ENCODE results near the gene GPC4. TPM values are rescaled to one million over a fixed set of nuclear protein-coding genes. Genes with fewer than 3 reads are reported as not detected.
A peak's percentile ranks its signal among the peaks of the same experiment; 100 is the strongest.

Gene GPC4
- polyA plus RNA-seq, 5 donors, result 49.2 to 59.1 (median 54.8) TPM

DNA sequence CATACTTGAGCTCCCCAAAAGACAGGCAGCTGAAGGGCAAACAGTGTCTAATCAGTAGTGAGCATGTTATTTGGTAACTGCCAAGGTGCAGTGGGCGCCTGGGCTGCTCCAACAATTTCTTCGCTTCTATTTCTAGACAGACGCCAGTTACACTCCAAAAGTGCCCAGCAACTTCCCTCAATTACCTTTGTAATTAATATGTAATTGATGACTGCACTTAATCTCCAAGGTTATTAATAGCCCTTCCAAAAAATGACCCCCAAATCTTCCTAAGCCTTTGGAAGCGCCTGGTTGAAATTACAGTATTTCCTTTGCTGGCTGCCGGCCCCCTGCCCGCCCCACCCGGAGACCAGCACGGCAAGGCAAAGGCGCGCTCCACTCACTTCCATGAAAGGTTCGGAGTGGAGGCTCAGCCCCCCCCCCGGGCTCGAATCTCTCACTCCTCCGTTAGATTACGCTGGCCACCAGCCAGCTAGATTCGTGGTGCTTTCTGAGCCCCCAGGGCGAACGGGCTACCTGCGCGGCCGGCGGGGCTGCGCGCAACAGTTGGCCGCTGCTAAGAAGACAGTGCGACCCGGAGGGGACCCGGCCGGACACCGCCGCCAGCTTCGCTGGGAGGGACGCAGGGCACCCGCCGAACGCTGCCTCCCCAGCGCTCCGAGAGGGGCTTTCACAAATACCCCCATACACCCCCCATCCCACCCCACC, 1.9 kb downstream of the GPC4 start:
- no peak for DNase-seq

DNA sequence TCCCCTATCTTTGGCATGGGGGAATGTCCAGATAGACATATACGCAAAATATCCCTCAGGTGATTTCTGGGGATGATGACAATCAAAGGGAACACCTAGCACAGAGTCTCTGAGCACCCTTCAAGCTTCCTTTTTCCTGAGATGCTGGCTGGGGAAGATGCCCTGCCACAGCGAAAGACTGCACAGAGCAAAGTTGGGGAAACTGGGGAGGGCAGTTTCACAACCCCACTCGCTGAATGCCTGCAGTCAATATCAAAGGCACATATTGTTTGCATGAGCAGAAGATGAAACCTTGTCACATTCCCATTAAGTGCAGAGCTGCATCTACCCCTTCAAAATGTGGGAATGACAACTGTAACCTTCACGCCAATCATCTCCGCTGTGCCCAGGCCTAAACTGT, 2.6 kb downstream of the GPC4 start:
- no peak for DNase-seq

DNA sequence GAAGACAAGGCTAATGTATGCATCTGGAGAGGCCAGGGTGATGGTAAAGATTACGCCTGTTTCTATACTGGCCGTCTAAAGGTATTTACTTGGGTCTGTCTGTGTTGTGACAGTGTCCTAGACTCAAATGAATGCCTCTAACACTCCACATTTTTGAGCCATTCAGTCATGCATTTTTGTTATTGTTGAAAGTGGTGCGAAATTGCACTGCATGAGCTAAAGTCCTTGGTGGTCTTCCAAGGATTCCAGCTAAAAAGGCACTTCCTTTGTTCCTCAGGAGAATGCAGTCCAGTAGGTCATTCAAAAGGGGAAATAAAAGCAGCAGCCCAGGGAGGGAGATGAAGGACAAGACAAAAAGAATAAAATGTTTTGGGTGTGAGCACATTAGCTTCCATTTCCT, 3.0 kb downstream of the GPC4 start:
- DNase-seq, result peak in 1 of 2 donors; percentile 21

DNA sequence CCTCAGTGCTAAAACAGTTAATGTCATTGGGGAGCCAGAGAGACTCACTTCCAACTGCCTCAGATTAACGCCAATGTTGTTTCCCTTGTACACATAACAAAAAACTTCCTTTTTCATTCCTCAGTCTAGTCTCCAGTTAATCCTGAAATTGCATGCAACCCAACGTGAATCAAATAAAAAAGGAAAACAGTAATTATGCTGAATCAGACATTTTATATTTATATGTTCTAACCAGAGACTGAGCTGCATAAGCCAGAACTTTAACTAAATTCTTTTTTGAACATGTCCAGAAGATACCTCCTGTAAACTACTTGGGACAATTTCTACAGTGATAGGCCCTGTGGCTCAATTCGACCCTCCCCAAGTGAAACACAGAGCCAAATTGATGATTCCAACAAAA, 4.7 kb downstream of the GPC4 start:
- no peak for DNase-seq

DNA sequence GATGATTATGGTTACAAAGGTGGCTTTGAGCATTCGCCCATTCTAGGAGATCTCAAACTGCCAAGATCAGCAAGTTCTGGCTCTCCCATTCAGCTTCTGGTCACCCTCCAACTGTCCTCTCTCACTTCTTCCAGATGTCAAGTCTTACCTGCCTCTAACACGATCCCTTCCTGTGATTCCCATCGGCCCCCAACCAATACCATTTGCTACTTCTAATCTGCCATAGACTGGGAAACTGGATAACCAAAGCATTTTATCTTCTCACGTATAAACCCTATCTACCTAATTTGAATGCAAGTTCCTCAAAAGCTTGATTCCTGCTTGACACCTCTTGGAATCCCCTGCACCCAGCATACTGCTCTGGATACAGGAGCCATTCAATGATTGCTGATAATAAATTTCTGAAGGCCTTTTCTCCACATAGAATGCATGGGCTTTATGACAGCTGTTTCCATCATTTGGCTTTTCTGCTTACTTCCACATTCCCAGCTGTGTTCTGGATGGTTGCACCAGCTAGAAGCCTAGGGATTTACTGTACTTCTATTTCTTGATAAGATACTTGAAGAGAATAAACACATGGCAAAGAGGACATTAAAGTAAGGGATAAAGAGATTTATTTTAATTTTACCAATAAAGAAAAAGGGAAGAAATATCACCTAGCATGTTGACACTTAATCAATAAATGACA, 9.6 kb downstream of the GPC4 start:
- DNase-seq, result no peak

DNA sequence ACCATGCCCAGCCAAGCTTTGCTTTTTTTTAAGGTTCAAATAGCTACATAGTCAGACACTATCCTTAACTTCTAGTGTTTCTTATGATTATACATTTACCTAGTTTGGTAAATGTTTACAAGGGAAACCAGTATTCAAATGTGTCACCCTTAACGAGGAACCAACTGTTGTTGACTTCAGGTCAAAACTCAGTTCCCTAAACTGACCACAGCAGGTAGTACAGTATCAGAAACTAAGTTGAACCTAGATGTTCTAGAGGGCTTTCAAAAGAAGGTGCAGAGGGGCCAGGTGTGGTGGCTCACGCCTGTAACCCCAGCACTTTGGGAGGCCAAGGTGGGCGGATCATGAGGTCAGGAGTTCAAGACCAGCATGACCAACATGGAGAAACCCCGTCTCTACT, 11.3 kb downstream of the GPC4 start:
- no peak for DNase-seq

DNA sequence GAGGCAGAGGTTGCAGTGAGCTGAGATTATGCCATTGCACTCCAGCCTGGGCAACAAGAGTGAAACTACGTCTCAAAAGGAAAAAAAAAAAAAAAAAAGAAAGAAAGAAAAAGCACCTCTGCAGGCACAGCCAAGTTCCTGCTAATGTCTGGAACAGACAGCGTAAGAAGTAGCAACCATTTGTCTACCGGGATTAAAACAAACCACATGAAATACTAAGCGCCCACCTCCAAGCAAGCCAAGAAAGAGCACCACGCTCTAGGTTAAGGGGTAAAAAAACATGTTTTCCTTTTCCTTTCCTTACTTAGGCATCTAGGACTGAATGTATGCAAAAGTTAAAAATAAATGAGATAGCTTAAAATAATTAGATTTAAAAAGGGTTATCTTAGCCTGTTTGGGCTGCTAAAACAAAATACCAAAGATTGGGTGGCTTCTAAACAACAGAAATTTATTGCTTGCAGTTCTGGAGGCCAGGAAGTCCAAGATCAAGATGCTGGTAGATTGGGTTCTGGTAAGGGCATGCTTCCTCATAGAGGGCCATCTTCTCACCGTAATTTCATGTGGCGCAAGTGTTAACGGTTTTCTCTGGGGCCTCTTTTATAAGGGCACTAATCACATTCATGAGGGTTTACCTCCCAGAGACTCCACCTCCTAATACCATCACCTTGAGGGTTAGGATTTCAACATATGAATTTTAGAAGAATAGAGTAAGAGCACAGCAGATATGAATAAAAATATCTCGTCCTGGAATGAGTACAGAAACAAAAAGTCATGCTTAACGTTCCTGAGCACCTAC, 12.3 kb downstream of the GPC4 start:
- no peak for DNase-seq

DNA sequence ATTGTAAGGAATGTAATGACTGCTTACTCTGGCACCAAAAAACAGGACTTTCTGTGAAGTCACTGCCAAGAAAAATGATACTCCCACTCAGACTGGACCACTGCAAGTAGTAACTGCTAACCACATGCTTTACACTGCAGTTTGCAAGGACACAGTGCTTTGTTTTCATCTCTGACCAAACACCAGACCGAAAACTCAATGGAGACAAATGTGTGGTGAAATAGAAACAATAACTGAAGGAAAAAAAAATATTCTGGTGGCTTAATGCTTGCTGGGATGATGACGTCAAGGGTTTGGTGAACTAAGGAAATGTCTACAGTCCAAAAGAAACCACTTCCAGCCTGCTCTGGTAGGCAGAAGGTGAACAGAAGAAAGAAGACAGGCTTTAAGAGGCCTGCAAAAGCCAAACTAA, 13.2 kb downstream of the GPC4 start:
- DNase-seq, result no peak

DNA sequence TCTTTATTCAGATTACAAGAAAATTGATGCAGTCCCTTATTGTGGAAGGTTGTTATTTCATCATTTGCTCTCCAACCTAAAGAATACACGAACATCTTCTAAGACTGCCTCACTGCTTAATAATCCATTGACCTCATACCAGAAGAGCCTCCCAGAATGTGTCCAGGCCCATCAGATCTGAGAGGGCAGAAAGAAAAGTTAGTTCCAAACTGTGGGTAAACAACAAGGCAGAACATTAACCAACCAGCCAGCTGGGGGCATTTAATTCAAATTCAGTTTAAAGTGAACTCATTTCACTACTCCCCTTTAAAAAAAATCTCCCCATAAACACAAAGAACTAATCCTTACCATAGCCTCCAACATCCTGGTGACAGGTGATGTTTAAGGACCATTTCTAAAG, 13.8 kb downstream of the GPC4 start:
- no peak for DNase-seq

DNA sequence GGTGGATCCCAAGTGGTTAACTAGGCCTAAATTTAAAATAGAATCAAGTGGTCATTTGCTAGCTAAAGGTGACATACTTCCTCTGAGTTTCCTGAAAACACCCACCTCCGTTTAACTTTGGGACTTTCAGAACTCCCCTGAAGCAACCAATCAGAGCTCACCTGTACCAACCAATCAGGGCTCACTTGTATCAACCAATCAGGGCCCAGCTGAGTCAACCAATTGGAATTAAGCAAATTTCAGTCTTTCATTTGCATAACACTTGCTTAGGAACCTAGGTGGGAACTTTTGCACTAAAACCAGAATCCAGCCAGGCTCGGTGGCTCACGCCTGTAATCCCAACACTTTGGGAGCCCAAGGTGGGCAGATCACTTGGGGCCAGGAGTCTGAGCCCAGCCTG, 15.9 kb downstream of the GPC4 start:
- DNase-seq, result no peak

DNA sequence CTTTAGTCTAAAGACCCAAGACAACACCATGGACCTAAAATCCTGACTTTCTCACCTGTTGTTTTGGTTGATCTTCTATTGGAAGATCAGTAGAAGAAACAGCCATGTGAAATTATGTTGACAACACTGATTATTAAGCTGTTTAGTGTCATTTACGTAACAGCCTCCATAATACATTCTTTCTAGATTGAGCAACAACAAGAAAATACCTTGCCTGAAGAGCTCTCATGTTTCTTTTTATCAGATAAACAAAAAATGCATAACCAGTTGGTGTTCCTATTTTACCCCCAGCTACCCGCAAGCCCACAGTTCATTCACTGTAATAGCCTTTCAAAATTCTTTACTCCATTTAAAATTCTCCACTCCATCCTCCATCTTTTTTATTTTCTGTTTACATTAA, 20.5 kb downstream of the GPC4 start:
- no peak for DNase-seq

DNA sequence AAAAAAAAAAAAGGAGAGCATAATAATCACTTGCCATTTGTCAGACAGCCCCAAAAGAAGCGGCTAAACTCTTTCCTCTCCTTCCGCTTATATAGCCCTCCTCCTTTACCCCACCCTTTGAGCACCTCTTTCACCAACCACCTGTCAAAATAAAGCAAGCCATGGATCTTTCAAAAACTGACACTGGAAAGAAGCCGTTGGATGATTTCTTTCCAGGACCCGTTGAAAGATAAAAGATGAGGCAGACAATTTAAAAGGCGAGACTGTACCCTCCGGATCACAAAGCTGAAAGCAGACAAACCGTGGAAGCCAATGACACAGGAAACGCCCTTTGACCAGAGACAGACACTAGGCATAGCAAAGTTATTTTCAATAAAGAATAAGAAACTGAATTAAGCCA, 22.6 kb downstream of the GPC4 start:
- DNase-seq, result no peak

DNA sequence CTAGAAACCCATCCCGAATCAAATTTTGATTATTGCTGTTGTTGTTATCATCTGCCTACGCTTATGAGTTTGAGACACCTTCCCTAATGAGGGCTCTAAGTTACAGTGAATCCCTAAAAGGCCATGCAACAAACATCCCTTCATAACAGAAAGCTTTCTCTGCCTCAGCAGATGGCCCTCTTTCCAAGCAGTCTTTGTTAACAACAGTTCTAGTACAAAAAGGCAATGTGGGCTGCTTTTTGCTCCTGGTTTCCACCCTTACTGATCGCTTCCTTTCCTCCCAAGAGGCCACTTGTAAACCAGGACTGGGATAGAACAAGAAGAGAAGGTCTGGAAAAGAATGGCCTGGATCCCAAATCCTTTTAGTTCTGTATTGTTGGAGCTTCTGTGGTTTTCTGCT, 24.2 kb downstream of the GPC4 start:
- DNase-seq, result no peak

DNA sequence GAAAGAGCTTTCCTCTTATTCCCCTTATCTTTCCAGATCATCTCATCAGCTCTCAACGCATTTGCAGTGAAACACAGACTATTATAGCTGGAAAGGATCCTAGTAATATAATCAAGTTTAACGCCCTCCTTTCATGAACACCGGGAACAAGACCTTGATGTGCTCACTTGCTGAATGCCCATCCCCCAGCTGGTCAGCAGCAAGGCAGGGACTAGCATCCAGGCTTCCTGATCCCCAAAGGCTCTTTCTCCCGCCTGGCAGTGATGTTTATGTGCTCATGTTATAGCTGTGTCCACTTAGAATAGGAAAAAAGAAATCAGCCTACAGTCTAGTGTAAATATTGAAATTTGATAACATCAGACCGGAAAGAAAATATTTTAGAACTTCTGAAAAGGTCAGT, 24.6 kb downstream of the GPC4 start:
- DNase-seq, result no peak

DNA sequence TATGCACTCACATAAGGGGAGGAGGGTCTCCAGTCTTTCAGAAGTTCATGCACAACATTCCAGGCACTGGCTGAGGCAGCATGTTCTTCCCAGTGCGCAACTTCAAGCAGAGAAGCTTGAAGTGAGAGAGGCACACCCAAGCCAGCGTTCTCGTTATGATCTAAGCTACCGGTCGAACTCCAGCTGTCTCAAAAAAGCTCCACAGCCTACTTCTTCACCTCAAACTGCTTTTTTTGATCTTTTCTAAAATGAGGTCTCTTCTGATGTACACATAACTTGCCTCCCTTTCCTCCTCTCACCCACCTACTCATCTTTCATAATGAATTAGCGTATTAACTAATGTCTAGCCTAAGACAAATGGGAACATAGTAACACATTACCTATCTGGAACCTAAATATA, 25.3 kb downstream of the GPC4 start:
- no peak for DNase-seq

DNA sequence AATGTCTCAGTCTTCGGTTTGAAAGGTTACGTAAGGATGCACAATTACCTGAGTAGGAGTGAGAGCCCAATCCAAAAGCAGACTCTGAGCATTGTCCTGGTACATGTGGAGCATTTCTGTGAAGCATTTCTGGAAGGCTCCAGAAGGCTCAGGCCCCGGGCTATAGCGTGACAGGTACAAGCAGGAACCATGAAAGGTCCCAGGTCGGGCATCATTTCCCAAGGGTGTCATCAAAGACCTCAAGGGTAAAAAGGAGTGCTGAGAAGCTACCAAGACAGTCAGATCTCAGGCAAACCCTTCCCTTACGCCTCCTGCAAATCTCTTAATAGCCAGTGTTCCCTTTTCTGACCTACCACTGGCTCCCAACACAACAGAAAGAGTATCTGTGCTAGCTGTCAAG, 30.8 kb downstream of the GPC4 start:
- DNase-seq, result no peak

DNA sequence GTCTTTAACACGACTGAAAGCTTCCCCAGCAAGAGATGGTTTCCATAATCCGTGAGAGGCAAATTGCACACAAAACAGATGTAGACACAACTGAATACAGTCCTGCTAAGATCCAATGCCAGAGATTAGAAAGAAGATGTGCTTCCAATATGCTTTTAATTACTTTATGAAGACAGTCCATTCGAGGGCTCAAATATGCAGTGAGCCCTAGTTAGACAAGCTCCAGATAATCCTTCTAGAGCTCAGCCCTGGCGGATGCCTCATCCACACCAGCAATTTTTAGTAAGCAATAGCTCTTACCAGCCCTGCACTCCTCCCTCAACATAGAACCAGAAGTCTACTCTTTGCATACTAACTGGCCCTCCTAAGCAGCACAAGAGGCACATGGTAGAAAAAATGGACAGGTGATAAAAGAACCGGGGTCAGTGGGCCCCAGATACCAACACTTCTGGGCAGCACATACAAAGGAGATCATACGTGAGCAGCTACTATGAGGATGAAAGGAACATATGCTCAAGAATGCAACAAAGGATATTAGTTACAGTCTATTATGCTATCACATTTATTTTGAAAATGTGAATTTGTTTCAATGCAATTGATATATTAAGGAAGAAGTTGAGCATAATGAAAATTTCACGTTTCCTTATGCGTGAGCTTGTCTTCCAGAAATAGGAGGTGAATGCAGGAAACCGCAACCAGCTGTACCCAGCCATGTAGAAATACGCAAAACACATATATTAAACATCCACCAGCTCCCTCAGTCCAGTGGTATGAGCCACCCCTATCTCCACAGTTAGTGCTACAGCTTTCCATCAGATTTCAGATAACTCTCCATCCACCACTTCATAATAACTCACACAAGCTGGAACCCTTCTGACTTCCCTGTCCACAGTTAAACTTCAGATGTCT, 34.3 kb downstream of the GPC4 start:
- DNase-seq, result no peak

DNA sequence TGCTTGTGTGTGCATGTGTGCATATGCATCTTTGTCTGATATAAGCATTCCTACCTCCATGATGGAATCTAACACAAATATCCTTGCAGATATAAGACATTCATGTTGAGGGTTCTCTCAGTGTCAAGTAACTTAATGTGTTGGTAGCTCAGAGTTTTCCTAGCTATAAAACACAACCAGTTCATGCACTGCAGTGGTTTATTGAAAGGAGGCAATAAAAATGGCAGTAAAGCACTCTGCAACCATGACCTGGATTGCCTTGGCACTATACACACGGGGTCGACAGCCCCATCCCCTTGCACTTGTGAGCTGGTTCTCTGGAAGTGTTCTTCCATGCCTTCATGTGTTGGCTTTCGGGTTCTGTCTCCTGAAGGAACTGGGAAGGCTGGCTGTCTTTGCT, 38.9 kb downstream of the GPC4 start:
- no peak for DNase-seq

DNA sequence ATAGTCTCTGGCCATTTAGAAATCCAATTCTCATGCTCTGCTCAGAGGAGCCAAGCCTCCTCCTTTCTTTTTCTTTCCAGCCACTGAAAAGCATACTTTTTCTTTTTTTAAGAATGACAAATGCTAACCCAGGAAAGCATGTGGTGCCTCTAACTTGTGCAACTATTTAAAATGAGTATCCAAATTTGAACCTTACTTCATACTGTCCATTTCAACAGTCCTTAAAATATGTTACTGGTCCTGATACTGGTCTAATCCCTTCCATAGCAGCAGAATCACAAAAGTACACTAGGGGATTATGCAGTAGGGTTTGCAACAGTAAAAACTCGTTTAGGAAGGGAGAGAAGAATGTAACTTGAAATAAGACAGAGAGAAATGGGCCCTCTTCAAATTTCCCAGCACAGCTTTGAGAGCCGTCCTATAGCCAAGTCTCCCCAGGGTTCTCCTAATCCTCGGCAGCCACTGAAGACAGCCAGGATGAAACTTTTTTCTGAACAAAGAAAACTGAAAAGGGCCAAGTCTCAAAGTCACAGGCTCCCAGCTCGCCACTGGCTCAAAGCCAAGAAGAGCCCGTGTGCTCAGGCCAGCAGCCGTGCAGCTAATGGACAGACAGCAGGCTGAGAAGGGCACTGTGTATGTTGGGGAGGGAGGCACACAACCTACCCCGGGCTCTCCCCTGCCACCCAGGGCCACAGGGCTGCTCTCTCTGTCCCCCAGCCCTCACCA, 39.5 kb downstream of the GPC4 start:
- DNase-seq, result no peak

DNA sequence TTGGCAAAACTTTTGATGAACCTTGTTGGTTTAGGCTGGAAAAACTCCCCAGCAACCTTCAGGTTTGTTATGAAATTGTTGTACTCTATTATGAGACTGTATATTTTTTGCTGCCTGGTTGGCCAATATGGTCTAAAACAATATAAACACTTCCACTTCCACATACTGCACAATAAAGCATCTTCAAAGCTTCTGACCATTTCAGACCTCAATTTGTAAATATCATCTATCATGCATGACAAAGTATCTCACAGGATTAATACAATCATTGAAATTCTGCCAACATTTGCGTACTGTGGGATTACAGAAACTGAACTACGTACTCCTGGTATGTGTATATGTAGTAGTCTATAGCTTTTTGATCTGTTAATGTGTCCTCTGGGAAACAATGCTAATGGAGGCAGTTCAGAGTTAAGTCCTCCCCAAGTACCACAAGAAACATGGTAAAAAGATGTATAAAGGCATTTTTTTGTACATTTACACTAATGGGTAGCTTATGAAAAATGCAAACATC, 40.4 kb downstream of the GPC4 start:
- DNase-seq, result no peak
